ENCODE data around the gene HERPUD1.

Gene HERPUD1

GRCh38 chr16:56914896-56915295 lies 17.0 kb upstream of the HERPUD1 start:
- Histone ChIP-seq H3K36me3 (ENCODE audit: insufficient read depth, low read length) (no peaks in the 10 kb centered on the region), H3K4me2 (ENCODE audit: insufficient read depth, low read length) (no peak overlapping the region), H3K9me3 (ENCODE audit: insufficient read depth, low read length, severe bottlenecking) (no peaks in the 10 kb centered on the region), H3K79me2 (ENCODE audit: insufficient read depth, low read length) (no peaks in the 10 kb centered on the region), H3K9ac (ENCODE audit: low read depth, low read length) (no peak overlapping the region), H3K27ac (ENCODE audit: low read length) (no peak overlapping the region), H3K27me3 (ENCODE audit: insufficient read depth, low read length, poor library complexity) (no peaks in the 10 kb centered on the region), H3K4me3 (ENCODE audit: low read depth in 1 of 2, low read length in 2 of 2) (no peak overlapping the region), H3K4me1 (ENCODE audit: insufficient read depth, low read length) (peaks cover 19% of the 10 kb centered on the region), H4K20me1 (ENCODE audit: insufficient read depth, low read length) (no peaks in the 10 kb centered on the region), H2AFZ (ENCODE audit: low read depth, low read length) (no peak overlapping the region)
- ATAC-seq (ENCODE audit: insufficient read depth, low read depth) = no peak
- no peak for TF ChIP-seq CTCF (IDR thresholded peaks at IDR 0.05; ENCODE audit: borderline replicate concordance, extremely low read depth, low read length, poor library complexity, severe bottlenecking)
- TF ChIP-seq EZH2 (IDR thresholded peaks at IDR 0.05; ENCODE audit: borderline replicate concordance, low read depth, low read length, severe bottlenecking) = no peak
- no peak for DNase-seq

GRCh38 chr16:56915336-56916119 lies 16.4 kb upstream of the HERPUD1 start:
- H3K36me3 ChIP-seq (ENCODE audit: insufficient read depth, low read length) = no peaks in the 10 kb centered on the region
- no peaks in the 10 kb centered on the region for H3K9me3 ChIP-seq (ENCODE audit: insufficient read depth, low read length, severe bottlenecking)
- H3K9ac ChIP-seq (ENCODE audit: low read depth, low read length) = no peak overlapping the region
- no peak overlapping the region for H3K4me2 ChIP-seq (ENCODE audit: insufficient read depth, low read length)
- H3K4me3 ChIP-seq (ENCODE audit: low read depth in 1 of 2, low read length in 2 of 2) = no peak overlapping the region
- no peaks in the 10 kb centered on the region for H3K27me3 ChIP-seq (ENCODE audit: insufficient read depth, low read length, poor library complexity)
- H2AFZ ChIP-seq (ENCODE audit: low read depth, low read length) = no peak overlapping the region
- H3K4me1 ChIP-seq (ENCODE audit: insufficient read depth, low read length) = peaks cover 16% of the 10 kb centered on the region
- no peak for ATAC-seq (ENCODE audit: insufficient read depth, low read depth)
- DNase-seq = no peak
- H3K27ac ChIP-seq (ENCODE audit: low read length) = no peak overlapping the region
- TF ChIP-seq EZH2 (IDR thresholded peaks at IDR 0.05; ENCODE audit: borderline replicate concordance, low read depth, low read length, severe bottlenecking) = no peak
- TF ChIP-seq CTCF (IDR thresholded peaks at IDR 0.05; ENCODE audit: borderline replicate concordance, extremely low read depth, low read length, poor library complexity, severe bottlenecking) = no peak
- no peaks in the 10 kb centered on the region for H4K20me1 ChIP-seq (ENCODE audit: insufficient read depth, low read length)
- no peaks in the 10 kb centered on the region for H3K79me2 ChIP-seq (ENCODE audit: insufficient read depth, low read length)

DNA sequence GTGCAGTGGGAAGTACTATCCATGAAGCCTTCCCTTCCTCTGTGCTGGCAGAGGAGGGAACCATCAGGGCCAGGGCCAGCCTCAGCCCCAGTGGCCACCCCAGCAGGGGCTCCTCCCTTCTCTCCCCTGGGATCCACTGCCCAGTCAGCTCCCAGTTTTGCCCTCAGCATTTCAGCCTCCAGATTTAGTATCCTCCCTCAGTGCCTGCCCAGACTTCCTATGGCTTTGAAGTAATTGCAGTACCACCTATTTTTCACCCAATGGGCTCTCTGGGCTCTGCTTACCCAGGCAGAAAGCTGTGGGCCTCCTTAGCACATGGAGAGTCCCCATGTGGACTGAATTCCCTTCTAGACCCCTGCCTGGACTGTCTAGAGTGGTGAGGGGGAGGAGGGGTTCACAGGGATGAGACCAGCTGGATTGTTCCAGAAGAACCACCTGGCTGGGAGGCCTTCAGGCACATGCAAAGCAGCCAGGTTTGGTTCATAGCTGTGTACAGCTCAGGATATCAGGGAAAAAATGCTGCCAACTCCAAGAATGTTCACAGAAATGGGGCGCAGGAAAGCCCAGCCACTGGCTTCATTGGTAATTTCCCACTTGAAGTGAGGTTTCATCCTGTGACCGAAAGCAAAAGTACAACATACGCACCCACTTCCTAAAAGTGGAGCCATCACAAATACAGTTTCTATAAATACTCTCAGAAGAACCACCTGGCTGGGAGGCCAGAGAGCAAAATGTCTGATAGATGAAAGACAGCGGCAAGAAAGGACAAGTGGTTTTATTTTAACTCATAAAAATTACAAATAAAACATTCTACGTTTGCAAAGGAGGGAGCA lies 15.2 kb upstream of the HERPUD1 start:
- no peak overlapping the region for H3K9ac ChIP-seq (ENCODE audit: low read depth, low read length)
- H2AFZ ChIP-seq (ENCODE audit: low read depth, low read length) = no peak overlapping the region
- ATAC-seq (ENCODE audit: insufficient read depth, low read depth) (no peak), DNase-seq (no peak)
- H3K4me2 ChIP-seq (ENCODE audit: insufficient read depth, low read length) = no peak overlapping the region
- H4K20me1 ChIP-seq (ENCODE audit: insufficient read depth, low read length) = no peaks in the 10 kb centered on the region
- no peaks in the 10 kb centered on the region for H3K79me2 ChIP-seq (ENCODE audit: insufficient read depth, low read length)
- TF ChIP-seq EZH2 (IDR thresholded peaks at IDR 0.05; ENCODE audit: borderline replicate concordance, low read depth, low read length, severe bottlenecking) (no peak), CTCF (IDR thresholded peaks at IDR 0.05; ENCODE audit: borderline replicate concordance, extremely low read depth, low read length, poor library complexity, severe bottlenecking) (no peak)
- no peaks in the 10 kb centered on the region for H3K27me3 ChIP-seq (ENCODE audit: insufficient read depth, low read length, poor library complexity)
- H3K9me3 ChIP-seq (ENCODE audit: insufficient read depth, low read length, severe bottlenecking) = no peaks in the 10 kb centered on the region
- no peak overlapping the region for H3K27ac ChIP-seq (ENCODE audit: low read length)
- H3K36me3 ChIP-seq (ENCODE audit: insufficient read depth, low read length) = no peaks in the 10 kb centered on the region
- H3K4me3 ChIP-seq (ENCODE audit: low read depth in 1 of 2, low read length in 2 of 2) = no peak overlapping the region
- H3K4me1 ChIP-seq (ENCODE audit: insufficient read depth, low read length) = peaks cover 4% of the 10 kb centered on the region
